ENCODE measurements around the gene NKX2-8. TPM values are rescaled to one million over a fixed set of nuclear protein-coding genes. Genes with fewer than 3 reads are reported as not detected.

NKX2-8 gene
- total and polyA plus RNA-seq, 2 of the 13 experiments (the other 11 are each of a cell fraction or from before 2014, with no cell fraction given): not detected

DNA sequence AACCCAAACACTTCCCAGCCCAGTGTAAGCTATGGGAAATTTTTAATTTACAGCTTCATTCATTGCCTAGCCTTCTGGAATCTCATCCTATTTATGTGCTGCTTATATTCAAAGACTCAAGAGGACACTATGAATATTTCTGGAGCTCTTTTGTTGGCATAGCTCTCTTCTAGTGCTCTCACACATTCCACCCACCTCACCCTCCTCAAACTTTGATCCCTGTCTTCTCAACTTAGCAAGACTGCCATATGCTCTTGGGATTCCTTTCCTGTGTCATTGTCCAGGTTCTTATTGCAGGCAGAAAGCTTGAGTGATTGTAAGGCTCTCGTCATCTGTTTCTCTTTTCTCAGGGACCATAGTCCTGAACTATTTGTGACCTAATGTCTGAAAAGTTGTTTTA lies 44.4 kb downstream of the NKX2-8 start:
- in situ Hi-C loops (cut with HindIII; ENCODE audit: extremely low pct_ligation_motif_present, low pct_unique_long_range_greater_than_20kb) (no loop called here), intact Hi-C loops (cut with micrococcal nuclease; ENCODE audit: unreplicated experiment) (no loop called here)
- H3K27ac ChIP-seq (ENCODE audit: extremely low read length, insufficient read depth, low read length): no peak overlapping the region
- no TSS peak for BruUV-seq (replicated peaks)
- H3K79me2 ChIP-seq (ENCODE audit: insufficient read depth, low read length): no peaks in the 10 kb centered on the region
- H3K4me3 ChIP-seq (replicated peaks in 1 of 3; ENCODE audit: insufficient read depth in 1 of 3, low read depth in 2 of 3, low read length in 3 of 3): no peak overlapping the region
- no peak overlapping the region for H3K4me2 ChIP-seq (ENCODE audit: low read depth, low read length)
- FAIRE-seq (no peak), DNase-seq (ENCODE audit: low spot score) (no peak), ATAC-seq (no peak)
- no peaks in the 10 kb centered on the region for H3K36me3 ChIP-seq (replicated peaks in 1 of 2; ENCODE audit: control insufficient read depth in 1 of 2, insufficient read depth in 2 of 2, low read length in 2 of 2)
- no peak overlapping the region for H3K9ac ChIP-seq (ENCODE audit: insufficient read depth, low read depth, low read length)
- no peak overlapping the region for H2AFZ ChIP-seq (ENCODE audit: low read length)
- ChIA-PET POLR2A (no interaction called here), CTCF (ENCODE audit: low intra/inter-chr PET ratio, low total read pairs) (no interaction called here)
- H4K20me1 ChIP-seq (ENCODE audit: insufficient read depth, low read length): no peaks in the 10 kb centered on the region
- H3K27me3 ChIP-seq (ENCODE audit: control insufficient read depth in 1 of 2, insufficient read depth in 2 of 2, low read length in 2 of 2): peaks cover 0 to 5% of the 10 kb centered on the region in 2 experiments; a peak in 1 of 5 replicates
- no peaks in the 10 kb centered on the region for H3K4me1 ChIP-seq (ENCODE audit: insufficient read depth, low read length)
- H3K9me3 ChIP-seq (ENCODE audit: low read length): peaks cover 9% of the 10 kb centered on the region; the same call in 1 of the 2 replicates
- 0% methylated on average over 1 of the region's 1 CpG for WGBS (ENCODE audit: low lambda C conversion rate)
- no peak for TF ChIP-seq ZNF484 (CRISPR knock-in tag; IDR thresholded peaks at IDR 0.05; ENCODE audit: borderline replicate concordance, low read depth)
- TF ChIP-seq, protein P1, sequence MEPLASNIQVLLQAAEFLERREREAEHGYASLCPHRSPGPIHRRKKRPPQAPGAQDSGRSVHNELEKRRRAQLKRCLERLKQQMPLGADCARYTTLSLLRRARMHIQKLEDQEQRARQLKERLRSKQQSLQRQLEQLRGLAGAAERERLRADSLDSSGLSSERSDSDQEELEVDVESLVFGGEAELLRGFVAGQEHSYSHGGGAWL (CRISPR knock-in tag; IDR thresholded peaks at IDR 0.05): no peak
- TF ChIP-seq, protein P2, sequence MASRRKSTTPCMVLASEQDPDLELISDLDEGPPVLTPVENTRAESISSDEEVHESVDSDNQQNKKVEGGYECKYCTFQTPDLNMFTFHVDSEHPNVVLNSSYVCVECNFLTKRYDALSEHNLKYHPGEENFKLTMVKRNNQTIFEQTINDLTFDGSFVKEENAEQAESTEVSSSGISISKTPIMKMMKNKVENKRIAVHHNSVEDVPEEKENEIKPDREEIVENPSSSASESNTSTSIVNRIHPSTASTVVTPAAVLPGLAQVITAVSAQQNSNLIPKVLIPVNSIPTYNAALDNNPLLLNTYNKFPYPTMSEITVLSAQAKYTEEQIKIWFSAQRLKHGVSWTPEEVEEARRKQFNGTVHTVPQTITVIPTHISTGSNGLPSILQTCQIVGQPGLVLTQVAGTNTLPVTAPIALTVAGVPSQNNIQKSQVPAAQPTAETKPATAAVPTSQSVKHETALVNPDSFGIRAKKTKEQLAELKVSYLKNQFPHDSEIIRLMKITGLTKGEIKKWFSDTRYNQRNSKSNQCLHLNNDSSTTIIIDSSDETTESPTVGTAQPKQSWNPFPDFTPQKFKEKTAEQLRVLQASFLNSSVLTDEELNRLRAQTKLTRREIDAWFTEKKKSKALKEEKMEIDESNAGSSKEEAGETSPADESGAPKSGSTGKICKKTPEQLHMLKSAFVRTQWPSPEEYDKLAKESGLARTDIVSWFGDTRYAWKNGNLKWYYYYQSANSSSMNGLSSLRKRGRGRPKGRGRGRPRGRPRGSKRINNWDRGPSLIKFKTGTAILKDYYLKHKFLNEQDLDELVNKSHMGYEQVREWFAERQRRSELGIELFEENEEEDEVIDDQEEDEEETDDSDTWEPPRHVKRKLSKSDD (CRISPR knock-in tag; IDR thresholded peaks at IDR 0.05; ENCODE audit: low read depth): no peak
- TF ChIP-seq POGZ (CRISPR knock-in tag; IDR thresholded peaks at IDR 0.05): no peak
- TF ChIP-seq, protein P3, sequence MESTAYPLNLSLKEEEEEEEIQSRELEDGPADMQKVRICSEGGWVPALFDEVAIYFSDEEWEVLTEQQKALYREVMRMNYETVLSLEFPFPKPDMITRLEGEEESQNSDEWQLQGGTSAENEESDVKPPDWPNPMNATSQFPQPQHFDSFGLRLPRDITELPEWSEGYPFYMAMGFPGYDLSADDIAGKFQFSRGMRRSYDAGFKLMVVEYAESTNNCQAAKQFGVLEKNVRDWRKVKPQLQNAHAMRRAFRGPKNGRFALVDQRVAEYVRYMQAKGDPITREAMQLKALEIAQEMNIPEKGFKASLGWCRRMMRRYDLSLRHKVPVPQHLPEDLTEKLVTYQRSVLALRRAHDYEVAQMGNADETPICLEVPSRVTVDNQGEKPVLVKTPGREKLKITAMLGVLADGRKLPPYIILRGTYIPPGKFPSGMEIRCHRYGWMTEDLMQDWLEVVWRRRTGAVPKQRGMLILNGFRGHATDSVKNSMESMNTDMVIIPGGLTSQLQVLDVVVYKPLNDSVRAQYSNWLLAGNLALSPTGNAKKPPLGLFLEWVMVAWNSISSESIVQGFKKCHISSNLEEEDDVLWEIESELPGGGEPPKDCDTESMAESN (CRISPR knock-in tag; conservative IDR thresholded peaks at IDR 0.05): no peak
- no peak for TF ChIP-seq PHF21A (CRISPR knock-in tag; IDR thresholded peaks at IDR 0.05)
- TF ChIP-seq, protein P4, sequence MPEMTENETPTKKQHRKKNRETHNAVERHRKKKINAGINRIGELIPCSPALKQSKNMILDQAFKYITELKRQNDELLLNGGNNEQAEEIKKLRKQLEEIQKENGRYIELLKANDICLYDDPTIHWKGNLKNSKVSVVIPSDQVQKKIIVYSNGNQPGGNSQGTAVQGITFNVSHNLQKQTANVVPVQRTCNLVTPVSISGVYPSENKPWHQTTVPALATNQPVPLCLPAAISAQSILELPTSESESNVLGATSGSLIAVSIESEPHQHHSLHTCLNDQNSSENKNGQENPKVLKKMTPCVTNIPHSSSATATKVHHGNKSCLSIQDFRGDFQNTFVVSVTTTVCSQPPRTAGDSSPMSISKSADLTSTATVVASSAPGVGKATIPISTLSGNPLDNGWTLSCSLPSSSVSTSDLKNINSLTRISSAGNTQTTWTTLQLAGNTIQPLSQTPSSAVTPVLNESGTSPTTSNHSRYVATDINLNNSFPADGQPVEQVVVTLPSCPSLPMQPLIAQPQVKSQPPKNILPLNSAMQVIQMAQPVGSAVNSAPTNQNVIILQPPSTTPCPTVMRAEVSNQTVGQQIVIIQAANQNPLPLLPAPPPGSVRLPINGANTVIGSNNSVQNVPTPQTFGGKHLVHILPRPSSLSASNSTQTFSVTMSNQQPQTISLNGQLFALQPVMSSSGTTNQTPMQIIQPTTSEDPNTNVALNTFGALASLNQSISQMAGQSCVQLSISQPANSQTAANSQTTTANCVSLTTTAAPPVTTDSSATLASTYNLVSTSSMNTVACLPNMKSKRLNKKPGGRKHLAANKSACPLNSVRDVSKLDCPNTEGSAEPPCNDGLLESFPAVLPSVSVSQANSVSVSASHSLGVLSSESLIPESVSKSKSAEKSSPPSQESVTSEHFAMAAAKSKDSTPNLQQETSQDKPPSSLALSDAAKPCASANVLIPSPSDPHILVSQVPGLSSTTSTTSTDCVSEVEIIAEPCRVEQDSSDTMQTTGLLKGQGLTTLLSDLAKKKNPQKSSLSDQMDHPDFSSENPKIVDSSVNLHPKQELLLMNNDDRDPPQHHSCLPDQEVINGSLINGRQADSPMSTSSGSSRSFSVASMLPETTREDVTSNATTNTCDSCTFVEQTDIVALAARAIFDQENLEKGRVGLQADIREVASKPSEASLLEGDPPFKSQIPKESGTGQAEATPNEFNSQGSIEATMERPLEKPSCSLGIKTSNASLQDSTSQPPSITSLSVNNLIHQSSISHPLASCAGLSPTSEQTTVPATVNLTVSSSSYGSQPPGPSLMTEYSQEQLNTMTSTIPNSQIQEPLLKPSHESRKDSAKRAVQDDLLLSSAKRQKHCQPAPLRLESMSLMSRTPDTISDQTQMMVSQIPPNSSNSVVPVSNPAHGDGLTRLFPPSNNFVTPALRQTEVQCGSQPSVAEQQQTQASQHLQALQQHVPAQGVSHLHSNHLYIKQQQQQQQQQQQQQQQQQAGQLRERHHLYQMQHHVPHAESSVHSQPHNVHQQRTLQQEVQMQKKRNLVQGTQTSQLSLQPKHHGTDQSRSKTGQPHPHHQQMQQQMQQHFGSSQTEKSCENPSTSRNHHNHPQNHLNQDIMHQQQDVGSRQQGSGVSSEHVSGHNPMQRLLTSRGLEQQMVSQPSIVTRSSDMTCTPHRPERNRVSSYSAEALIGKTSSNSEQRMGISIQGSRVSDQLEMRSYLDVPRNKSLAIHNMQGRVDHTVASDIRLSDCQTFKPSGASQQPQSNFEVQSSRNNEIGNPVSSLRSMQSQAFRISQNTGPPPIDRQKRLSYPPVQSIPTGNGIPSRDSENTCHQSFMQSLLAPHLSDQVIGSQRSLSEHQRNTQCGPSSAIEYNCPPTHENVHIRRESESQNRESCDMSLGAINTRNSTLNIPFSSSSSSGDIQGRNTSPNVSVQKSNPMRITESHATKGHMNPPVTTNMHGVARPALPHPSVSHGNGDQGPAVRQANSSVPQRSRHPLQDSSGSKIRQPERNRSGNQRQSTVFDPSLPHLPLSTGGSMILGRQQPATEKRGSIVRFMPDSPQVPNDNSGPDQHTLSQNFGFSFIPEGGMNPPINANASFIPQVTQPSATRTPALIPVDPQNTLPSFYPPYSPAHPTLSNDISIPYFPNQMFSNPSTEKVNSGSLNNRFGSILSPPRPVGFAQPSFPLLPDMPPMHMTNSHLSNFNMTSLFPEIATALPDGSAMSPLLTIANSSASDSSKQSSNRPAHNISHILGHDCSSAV (CRISPR knock-in tag; IDR thresholded peaks at IDR 0.05; ENCODE audit: borderline replicate concordance): no peak
